Activated naive CD4-positive, alpha-beta T cell treated with Interleukin-2 at 50 U/mL for 16 hours (primary cell): Measurements from ENCODE around the gene KCNJ1.
A peak's percentile ranks its signal among the peaks of the same experiment; 100 is the strongest.

Experiments
- DNase-seq: peaks from one replicate; pipeline ENCODE4 v3.0.0-alpha.2; 2020

KCNJ1 gene

DNA sequence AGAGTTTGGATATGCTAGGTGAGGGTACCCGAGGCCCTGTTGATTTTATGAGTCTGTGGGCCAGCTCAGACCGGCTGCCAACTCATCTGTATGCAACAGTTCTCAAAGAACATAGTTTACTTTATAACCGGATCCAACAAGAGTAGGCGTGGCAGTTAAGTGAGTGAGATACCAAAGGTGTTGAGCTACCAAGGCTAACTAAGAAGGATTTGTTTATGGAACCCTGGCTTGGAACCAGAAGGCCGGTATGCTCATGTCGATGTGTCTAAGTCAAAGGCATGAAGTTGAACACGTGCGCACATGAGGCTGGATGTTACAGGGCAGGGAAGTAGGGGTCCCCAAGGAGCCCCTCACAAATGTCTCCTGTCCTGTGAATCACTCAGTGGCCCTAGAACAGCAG, at the start of gene KCNJ1:
Gene KCNJ1 (minus strand): TSS at position 20 of the 400 bp plus-strand sequence. CDS start 27,053 bp downstream, outside the sequence.
- no peak for DNase-seq

DNA sequence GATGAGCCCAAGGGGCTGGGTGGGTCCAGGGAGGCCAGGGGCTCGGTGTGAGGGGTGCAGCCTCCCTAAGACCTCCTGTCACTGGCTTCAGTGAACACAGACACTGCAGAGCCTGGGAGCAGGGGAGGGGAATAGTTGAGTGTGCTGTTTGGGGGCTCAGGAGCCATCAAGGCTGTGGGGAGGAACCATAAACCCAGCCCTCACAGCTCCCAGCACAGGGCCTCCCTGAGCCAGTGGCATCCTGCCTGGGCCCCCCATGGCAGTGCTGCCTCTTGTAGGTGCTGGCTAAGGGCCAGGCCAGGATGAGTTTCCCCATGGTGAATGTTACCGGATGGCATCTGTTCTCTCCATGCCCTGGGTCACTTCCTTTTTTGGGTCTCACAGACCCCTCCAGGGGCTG, 49.6 kb upstream of the KCNJ1 start:
- no peak for DNase-seq

DNA sequence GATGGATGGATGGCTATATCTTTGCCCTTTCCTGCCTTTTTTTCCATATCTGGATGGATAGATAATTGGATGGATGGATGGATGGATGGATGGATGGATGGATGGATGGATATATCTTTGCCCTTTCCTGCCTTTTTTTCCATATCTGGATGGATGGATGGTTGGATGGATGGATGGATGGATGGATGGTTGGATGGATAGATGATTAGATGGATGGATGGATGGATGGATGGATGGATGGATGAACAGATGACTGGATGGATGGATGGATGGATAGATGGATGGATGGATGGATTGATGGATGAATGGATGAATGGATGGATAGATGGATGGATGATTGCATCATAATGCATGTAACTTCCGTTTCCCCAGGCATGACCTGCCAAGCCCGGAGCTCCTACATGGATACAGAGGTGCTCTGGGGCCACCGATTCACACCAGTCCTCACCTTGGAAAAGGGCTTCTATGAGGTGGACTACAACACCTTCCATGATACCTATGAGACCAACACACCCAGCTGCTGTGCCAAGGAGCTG, 49.0 kb upstream of the KCNJ1 start:
- DNase-seq: no peak

DNA sequence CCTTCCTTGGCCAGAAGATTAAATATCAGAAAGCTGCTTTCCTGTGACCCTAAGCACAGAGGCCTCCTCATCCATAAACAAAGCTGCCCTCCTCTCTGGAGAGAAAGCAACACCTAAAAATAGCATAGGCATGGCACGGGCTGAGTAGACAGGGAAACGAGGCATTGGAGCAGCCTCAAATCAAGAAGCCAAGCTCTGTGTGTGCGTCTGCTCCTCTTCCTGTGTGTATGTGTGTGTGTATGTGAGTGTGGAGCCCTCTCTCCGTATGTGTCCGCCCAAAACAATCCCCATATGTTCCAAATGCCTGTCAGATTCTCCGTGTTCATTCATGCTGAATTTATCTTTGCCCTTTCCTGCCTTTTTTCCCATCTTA, 48.0 kb upstream of the KCNJ1 start:
- no peak for DNase-seq

DNA sequence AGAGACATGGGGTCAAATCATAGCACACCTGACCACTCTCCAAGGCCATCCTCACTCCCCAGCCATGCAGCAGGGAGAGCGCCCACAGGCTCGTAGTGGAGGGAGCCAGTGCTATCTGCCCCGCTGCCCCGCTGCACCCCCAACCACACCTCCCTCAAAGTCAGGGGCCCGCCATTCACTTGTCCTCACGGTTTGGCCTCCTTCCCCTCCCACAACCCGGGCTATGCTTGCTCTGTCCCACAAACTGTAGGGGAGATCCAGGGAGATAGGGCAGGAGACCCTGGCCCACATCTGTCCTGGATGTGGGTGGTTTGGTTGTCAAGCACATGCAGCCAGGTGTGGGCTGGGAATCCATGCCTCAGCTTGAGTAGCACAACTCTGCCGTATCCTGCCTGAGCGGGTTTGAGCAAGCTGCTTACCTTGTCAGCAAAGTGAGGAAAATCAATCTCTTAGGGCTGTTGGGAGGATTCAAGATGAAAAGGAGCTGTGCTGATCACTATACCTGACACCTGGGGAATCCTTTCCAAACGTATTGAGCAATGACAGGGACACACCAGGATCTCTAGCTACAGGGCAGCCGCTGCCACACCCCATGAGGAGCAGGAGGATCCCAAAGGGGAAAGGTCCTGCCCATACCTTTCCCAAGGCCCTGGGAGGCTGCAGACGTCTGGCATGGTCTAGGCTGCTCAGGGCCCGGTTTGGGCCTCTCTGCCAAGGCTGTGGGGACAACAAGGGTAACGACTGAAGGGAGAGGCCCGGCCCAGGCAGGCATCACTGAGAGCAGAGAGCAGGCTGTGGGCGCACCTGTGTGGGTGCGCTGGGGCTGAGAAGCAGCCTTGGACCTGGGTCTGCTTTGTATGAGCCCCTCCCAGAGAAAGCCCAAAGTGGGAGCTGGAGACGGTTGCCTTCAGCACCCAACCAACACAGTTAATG, 47.4 kb upstream of the KCNJ1 start:
- DNase-seq: no peak

DNA sequence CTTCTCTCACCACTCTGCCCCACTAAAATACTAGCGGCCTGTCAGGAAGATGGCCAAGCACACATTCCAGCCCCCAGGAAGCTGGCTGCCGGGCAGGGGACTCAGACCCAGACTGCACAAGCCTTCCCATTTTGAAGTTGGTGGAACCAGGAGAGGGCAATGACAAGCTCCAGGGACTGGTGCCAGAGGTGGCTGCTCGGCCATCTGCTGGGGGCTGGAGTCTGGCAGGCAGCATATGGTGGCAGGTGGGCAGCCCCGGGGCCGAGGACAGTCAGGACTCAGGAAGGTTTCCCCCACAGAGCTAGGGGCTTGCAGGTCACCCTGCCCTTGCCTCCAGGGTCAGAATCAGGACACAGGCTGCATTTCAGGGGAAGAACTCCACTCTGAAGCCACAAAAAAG, 46.7 kb upstream of the KCNJ1 start:
- DNase-seq: no peak

DNA sequence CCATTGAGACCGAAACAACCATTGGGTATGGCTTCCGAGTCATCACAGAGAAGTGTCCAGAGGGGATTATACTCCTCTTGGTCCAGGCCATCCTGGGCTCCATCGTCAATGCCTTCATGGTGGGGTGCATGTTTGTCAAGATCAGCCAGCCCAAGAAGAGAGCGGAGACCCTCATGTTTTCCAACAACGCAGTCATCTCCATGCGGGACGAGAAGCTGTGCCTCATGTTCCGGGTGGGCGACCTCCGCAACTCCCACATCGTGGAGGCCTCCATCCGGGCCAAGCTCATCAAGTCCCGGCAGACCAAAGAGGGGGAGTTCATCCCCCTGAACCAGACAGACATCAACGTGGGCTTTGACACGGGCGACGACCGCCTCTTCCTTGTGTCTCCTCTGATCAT, 44.6 kb upstream of the KCNJ1 start:
- DNase-seq: no peak

DNA sequence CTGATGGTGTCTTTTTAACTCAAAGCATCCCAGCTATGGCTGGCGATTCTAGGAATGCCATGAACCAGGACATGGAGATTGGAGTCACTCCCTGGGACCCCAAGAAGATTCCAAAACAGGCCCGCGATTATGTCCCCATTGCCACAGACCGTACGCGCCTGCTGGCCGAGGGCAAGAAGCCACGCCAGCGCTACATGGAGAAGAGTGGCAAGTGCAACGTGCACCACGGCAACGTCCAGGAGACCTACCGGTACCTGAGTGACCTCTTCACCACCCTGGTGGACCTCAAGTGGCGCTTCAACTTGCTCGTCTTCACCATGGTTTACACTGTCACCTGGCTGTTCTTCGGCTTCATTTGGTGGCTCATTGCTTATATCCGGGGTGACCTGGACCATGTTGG, 44.1 kb upstream of the KCNJ1 start:
- no peak for DNase-seq

DNA sequence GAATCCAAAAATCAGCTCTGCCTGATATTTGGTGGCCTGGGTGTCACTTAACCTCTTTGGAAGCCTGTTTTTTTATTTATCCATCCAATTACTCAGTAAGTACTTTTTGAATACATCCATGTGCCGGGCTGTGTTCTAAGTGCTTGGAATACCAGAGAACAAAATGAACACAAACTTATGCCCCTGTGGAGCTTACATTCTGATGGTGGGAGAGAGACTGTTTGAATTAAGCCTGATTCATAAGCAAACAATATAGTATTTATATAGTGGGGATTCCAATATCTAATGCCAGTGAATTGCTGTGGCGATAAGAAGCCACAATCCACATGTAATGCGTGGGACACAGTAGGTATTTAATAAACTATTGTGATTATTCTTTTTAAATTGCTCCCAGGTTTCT, 43.5 kb upstream of the KCNJ1 start:
- DNase-seq: no peak

DNA sequence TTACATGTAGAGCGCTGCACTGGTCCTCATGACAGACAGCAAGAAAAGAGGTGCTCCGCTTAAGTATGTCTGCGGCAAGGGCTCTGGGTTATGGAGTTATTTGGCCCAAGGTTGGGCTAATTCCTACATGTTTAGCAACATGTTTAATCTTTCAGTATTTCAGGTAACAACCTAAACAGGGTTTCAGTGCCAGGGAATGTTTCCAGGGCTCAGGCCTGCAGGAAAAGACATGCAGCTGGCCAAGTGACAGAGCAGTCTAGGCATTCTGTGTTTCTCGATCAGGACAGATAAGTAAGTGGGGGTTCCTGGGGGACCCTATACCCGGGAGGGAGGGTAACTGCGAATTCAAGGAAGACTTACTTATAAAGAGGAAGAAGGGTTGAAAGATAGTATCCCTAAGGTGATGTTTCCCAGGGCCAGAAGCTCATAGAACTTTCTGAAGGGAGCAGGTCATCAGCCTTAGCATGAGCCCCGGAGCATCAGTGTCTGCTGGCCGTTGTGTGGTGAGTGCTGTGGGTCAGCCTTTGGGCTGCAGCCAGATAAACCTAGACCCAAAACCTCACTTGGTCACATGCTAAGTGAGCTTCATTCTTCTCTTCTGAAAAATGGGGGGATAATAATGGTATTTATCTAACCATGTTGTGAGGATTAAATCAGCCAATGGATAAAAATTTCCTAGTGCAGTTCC, 42.5 kb upstream of the KCNJ1 start:
- DNase-seq: no peak

DNA sequence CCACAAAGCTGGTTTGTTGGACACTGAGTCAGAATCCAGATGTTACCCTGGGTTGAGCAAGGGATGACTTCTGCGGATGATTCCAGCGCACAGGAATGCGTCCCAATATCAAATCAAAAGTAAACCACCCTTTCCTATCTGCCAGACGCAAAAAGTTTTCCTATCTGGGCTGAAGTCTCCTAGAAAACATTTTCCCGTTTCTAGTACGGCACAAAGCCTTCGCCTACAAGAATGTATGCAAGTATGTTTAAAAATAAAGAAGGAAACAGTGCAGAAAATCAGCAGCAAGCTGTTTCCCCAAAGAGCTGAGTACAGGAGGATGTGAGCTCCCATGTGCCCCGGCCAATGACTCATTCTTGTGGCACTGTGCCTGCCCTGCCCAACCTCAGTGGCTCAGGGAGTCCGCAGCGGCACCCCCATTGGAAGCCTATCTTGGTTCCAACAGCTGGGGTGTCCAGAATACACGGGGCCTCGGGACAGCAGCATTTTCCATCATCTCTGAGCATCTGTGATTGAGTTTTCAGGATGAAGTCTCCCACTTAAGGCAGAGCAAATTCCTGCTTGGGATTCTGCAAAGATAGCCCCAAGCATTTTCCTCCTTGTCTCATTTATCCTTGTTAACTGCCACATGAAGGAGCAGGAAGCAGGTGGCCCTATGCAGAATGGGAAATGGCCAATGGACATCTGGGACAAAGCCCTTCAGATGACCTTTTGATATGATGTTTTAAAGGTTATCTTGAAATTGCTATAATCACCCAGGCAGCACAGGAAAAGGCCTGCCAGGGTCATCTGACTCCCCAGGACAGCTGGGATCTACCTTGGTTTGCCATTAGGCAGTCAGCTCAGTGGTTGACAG, 41.5 kb upstream of the KCNJ1 start:
- no peak for DNase-seq

DNA sequence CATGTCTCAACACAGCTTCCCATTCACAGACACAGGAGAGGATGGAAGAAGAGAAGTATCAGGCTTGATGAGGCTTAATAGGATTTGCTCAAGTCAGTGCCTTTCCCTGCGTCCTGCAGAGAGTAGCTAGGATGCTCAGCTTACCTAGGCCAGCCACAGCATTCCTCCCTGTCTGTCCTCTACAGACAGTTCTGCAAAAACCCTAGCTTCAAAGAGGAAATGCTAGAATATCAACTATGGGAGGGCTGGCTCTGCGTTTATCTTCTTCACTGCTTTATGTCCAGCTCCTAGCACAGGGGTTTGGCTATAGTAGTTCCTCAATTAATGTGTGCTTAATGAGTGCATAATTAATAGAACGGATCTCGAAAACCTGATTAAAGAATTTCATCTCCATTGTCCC, 40.5 kb upstream of the KCNJ1 start:
- DNase-seq: no peak

DNA sequence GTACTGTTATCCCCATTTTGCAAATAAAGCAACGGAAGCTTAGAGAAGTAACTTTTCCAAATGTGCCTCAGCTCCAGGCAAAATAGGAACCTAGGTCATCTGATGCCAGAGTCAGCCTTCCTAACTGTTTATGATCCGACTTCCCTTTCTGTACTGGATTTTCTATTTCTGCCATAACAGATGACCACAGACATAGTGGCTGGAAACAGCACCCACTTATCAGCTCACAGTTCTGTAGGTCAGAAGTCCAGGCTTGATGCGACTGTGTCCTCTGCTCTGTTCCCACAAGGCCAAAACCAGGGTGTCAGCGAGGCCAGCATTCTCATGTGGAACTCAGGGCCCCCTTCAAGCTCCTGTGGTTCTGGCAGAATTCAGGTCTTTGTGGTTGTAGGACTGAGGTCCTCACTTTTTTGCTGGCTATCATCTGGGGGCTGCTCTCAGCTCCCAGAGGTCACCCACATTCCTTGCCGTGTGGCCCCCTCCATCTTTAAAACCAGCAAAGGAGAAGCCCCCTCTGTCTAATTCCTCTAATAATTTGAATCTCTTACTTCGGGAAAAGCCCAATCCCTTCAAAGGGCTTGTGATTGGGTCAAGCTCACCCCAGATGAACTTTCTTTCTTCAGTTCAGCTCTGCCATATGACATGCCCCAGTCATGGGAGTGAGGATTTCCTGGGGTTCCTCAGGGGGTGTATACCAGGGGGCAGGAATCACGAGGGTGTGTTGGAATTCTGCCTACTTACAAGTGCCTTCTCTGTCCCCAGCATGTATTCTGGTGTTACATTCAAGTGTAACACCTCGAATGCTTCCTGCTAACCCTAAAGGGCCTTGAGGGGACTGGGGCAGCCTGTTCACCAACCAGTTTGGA, 39.3 kb upstream of the KCNJ1 start:
- no peak for DNase-seq

DNA sequence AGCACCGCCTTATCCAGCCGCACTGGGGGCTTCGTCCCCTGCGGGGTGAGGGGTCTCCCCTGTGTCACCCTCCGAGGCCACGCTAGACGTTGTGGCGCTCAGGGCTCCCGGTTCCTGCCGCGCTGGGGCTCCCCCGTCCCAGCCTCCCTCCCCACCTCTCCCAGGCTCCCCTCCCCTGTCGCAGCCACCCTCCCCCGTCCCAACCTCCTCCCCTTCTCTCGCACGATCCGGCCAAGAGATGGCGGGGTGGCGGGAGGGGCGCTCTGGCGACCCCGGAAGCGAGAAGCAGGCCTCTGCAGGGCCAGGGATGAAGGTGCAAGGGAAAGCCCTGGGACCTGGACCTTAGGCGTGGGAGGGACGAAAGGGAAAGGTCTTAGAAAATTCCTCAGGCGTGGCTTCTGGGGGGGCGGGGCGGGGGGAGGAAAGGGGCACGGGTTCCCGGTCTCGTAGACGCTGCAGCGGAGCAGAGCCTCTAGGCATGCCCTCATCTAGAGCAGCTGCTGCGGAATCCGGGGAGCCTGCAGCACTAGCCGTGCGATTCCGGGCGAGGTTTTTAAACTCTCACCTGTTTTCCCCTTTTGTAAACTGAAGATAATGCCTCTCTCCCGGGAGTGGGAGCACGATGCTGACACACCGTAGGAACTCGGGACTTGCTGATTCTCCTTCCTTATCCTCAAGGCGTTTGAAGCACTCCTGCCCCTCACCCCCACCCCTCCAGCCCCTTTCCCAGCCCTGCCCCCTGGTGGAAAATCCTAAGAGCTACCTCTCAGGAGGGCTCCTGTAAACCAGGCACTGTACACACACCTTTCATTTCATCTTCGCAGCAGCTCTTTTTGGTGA, 38.5 kb upstream of the KCNJ1 start:
- DNase-seq: peak; percentile 37

DNA sequence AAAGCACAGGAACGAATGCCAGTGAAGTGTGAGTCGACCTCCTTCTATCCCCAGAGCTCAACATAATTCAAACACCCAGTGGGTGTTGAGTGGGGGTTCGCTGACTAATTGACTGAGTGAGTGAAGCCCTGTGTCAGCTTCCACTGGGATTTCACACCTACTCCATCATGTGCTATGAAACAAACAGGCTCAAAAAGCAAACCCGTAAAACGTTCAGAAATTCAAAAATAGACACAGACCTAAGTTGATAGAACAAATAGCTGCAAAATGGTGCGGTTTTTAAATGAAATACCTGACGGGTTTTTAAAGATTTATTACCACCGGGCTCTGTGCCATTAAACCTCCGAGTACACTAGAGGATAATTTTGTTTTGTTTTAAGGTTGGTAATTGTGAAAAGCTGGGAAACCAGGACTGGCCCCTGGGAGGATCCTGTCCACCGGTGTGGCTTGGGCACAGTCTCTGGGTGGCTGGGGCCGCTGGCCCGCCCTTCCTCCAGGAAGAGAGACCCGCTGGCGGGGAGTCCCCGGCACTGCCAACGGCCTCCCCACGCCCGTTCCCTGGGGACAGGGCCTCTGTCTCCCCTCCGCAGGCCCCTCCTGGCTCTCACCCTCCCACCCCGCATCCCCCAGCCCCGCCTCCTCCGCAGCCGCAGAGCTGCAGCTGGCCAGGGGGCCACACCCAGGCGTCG, 37.7 kb upstream of the KCNJ1 start:
- DNase-seq: no peak

DNA sequence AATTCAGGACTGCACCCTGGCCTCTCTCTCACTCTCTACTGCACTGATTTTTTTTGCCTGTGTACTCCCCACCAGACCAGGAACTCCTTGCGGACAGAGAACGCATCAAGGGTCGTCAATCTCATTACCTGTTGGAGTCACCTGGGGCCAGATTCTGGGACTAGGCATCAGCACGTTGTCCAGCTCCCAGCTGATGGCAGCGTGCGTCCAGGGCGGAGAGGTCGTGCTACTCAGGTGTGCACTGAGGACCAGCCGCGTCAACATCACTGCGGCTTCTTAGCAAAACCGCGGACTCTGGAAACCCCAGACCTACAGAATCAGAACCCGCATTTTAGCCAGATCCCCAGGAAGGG, 37.2 kb upstream of the KCNJ1 start:
- no peak for DNase-seq

DNA sequence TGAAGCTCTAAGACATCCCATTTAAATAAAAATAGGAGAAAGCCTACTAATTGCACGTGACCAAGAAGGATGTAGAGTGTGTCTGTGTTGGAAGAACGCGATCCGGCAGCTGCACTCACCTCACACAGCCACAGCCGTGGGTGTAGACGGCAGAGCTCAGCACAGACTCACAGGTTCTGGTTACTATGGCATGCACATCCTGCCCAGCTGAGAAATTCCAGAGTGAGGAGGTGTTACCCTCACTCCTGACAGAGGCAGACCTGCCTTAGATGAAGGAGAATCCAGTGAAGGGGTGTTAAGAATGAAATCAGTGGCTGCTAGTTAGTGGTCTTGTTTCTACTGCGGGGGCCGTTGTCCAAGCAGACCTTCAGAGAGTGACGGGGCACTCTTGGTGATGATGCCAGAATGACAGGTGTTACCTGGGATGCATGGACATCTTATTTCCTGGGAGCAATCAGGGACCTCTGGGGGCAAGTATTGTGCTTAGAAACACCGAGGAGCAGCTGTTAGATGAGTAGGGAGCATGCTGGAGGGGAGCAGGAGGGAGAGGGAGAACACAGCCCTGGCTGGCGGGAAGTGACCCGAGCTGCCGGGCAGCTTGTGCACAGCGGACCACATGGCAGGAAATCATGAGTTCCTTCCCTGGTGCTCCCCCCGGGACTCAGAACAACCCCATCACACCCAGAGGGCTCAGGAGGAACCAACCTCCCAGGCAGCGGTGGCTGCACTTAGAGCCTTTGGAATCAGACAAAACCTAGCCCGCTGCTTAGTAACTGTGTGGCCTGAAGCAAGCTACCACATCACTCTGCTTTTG, 36.4 kb upstream of the KCNJ1 start:
- DNase-seq: no peak

DNA sequence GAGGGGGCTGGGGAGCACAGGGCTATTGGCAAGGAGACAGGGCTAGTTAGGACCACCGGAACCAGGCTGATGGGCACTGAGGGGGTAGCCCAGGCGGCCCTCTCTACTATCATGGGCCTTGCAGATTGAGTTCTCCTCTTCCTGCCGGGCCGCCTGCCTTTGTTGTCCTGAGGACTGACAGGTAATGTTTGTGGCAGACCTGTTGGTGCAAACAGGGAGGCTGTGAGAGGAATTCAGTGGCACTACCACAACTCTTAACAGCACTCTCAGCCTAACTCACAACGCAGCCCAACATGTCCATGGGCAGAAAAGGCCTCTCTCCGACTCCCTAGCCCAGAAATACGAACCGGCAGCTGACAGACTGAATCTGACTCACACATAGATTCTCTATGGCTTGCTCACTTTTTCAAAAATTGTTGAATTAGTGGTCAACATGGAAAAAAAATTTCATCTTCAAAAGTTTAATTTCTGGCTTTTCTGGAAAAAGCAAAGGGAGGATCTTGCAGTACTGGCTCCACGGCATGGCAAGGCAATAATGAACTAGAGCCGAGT, 35.5 kb upstream of the KCNJ1 start:
- no peak for DNase-seq
